ENCODE results near the gene FBXO15.

GRCh38 chr18:74029161-74029560, 118.5 kb downstream of the FBXO15 start:
- TF ChIP-seq CTCF (conservative IDR thresholded peaks at IDR 0.05; ENCODE audit: low read length) (no peak), EZH2phosphoT487 (IDR thresholded peaks at IDR 0.05; ENCODE audit: borderline replicate concordance, low read depth, low read length) (no peak)
